ENCODE measurements around the gene C1QC. TPM values are rescaled to one million over a fixed set of nuclear protein-coding genes. Genes with fewer than 3 reads are reported as not detected.

The C1QC gene
- total RNA-seq, 1 donor: not detected

DNA sequence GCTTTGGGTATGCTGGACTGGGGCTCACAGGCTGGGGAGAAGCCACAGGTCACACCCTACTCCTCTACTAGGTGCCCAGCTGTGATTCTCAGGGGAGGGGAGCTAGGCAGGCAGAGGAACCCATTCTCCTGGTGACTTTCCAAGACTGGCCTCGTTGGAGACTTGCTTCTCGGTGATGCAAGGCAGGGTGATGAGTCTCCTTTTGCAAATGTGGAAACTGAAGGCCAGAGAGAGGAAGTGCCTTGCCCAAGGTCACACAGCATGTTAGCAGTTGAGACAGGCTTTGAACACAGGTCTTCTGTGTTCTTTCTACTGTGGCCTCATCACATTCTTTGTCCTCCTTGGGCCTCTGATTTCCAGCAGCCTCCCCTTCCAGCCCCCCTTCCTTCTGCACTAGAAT lies 27.5 kb upstream of the C1QC start:
- DNase-seq (ENCODE audit: low read depth): no peak
- H3K4me3 ChIP-seq (ENCODE audit: low read depth, low read length): no peak overlapping the region
- TF ChIP-seq, protein P1, sequence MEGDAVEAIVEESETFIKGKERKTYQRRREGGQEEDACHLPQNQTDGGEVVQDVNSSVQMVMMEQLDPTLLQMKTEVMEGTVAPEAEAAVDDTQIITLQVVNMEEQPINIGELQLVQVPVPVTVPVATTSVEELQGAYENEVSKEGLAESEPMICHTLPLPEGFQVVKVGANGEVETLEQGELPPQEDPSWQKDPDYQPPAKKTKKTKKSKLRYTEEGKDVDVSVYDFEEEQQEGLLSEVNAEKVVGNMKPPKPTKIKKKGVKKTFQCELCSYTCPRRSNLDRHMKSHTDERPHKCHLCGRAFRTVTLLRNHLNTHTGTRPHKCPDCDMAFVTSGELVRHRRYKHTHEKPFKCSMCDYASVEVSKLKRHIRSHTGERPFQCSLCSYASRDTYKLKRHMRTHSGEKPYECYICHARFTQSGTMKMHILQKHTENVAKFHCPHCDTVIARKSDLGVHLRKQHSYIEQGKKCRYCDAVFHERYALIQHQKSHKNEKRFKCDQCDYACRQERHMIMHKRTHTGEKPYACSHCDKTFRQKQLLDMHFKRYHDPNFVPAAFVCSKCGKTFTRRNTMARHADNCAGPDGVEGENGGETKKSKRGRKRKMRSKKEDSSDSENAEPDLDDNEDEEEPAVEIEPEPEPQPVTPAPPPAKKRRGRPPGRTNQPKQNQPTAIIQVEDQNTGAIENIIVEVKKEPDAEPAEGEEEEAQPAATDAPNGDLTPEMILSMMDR (IDR thresholded peaks at IDR 0.05; ENCODE audit: insufficient read depth, low read depth, low read length): no peak

DNA sequence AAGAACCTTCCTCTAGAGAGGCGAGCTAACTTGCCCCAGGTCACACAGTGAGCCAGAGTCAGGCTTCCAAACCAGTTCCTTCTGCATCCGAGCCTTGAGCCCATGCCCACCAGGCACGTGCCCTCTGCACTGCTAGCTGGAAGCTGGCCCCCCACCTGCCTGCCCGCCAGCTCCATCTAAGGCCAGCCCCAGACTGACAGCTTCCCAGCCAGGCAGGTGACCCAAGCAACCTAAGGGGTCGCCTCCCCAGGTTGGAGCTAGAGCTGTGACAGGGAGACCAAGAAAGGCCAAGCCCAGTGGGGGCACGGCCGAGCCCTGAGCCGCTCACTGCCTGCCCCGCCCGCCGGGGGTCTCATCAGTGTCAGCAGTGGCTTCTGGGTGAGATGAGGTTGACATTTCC lies 26.9 kb upstream of the C1QC start:
- H3K4me3 ChIP-seq (ENCODE audit: low read depth, low read length): no peak overlapping the region
- TF ChIP-seq, protein P1 (IDR thresholded peaks at IDR 0.05; ENCODE audit: insufficient read depth, low read depth, low read length): no peak
- DNase-seq (ENCODE audit: low read depth): no peak

DNA sequence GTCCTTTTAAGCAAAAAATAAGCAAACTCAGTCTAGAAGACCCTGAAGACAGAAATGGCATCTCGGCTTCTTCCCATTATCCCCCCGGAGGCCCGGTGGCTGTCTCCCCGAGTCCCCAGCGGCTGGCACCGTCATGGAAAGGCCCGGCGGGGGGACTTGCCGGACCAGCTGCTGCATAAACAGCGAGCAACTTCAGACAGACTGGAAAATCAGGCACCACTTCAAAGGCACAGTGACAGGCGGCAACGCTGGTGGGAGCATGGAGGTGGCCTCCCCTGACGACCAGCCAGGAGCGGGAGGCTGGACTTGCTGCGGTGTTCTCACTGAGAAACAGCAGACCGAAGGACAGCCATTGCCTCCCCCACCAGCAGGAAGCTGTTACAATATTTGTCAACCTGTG lies 25.4 kb upstream of the C1QC start:
- TF ChIP-seq, protein P1 (IDR thresholded peaks at IDR 0.05; ENCODE audit: insufficient read depth, low read depth, low read length): no peak
- no peak for DNase-seq (ENCODE audit: low read depth)

DNA sequence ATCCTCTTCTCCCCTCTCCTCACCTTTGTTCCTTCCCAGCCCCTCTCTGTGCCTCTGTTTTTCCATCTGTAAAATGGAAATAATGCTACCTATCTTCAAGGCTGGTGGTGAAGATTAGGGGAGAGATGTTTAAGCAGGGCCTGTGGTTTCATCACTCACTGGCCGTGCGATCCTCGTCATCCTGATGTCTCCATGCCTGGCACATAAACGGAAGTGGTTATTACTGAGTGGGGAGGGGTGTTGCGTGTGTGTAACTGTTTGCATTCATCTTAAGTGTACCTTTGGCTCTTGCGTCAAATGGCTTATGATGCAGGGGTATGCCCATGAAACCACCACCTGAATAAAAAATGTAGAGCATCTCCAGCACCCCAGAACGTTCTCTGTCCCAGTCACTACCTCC lies 24.2 kb upstream of the C1QC start:
- no peak for DNase-seq (ENCODE audit: low read depth)
- TF ChIP-seq, protein P1 (IDR thresholded peaks at IDR 0.05; ENCODE audit: insufficient read depth, low read depth, low read length): no peak
- no peak overlapping the region for H3K4me3 ChIP-seq (ENCODE audit: low read depth, low read length)

More for the DNA sequence above, 25.4 kb upstream of the C1QC start:
- H3K4me3 ChIP-seq (ENCODE audit: low read depth, low read length): no peak overlapping the region

DNA sequence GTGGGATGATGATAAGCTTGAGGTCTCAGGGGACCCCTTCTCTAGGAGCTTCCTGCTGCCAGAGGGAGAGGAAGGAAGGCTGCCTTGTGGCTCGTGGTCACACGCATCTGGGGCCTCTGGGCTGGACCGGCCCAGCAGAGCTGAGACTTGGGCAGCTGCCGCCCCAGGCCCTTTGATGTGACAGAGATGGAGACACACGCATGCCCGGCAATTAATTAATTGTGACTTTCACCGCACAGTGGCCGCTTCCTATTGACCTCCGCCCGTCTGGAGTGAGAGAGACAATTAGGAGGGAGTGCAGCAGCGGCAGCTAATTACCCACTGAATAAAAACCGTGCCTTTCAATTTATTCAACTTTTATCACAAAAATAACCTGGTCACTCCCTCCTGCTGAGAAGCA lies 23.6 kb upstream of the C1QC start:
- TF ChIP-seq, protein P1 (IDR thresholded peaks at IDR 0.05; ENCODE audit: insufficient read depth, low read depth, low read length): no peak
- DNase-seq (ENCODE audit: low read depth): no peak
- H3K4me3 ChIP-seq (ENCODE audit: low read depth, low read length): no peak overlapping the region

DNA sequence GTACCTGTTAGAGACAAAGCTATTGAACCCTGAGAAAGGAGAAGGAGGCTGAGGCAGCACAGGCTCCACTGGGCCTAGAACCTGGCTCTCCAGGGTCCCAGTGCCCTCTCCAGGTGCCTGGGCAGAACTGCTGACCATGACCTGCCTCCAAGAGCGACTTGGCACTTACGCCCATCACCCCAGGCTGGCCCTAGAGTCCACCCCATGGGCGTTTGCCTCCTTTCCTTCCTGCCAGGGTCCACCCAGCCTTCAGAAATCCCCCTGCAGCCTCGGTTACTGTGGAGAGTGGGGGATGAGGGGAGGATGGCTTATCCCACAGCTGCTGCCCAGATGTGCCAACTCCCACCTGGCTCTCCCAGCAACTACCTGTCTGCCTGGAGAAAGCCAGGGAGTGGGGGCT lies 21.7 kb upstream of the C1QC start:
- TF ChIP-seq, protein P1 (IDR thresholded peaks at IDR 0.05; ENCODE audit: insufficient read depth, low read depth, low read length): no peak
- no peak overlapping the region for H3K4me3 ChIP-seq (ENCODE audit: low read depth, low read length)
- DNase-seq (ENCODE audit: low read depth): no peak

DNA sequence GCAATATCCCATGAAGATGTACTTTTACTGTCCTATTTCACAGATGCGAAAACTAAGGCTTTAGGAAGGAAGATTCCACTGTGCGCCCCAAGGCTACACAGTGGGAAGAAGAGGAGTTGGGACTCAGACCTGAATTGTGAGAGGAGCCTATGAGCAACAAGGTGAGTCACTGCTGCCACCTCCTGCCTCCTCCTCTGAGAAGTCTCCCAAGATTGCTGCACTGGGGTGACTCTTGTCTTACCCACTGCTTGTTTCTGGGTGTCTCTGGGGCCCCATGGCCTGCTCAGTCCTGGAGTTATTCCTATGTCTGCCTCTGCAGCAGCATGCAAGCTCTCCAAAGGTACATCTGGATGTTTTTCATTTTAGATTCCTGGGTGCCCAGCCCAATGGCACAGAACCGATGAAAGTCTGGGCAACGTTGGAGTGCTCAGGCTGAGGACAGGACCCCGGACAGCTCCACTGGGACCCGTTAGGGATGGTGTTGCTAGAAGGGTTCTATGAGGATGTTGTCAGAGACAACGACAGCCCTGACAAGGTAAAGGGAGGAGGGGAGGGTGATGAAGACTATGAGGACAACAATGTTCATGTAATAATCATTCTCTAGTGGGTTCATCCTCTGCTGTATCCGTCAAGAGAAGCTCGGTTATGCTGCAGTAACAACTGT lies 18.0 kb upstream of the C1QC start:
- peak; percentile 4 for DNase-seq (ENCODE audit: low read depth)
- TF ChIP-seq, protein P1 (IDR thresholded peaks at IDR 0.05; ENCODE audit: insufficient read depth, low read depth, low read length): no peak
- H3K4me3 ChIP-seq (ENCODE audit: low read depth, low read length): no peak overlapping the region
